HL-60/S4 treated with retinoic acid at 250 ng/mL for 4 days and 3 days (cell line): ENCODE data around the gene PDYN.

Experiments
- in situ Hi-C: fragments of 300-500 bp; cut with MboI; formaldehyde crosslinking; loops from 2 replicates; pipeline ENCODE4 v1.7.0; 2022; ENCODE audit warnings: low sequenced_read_pairs

Gene PDYN

DNA sequence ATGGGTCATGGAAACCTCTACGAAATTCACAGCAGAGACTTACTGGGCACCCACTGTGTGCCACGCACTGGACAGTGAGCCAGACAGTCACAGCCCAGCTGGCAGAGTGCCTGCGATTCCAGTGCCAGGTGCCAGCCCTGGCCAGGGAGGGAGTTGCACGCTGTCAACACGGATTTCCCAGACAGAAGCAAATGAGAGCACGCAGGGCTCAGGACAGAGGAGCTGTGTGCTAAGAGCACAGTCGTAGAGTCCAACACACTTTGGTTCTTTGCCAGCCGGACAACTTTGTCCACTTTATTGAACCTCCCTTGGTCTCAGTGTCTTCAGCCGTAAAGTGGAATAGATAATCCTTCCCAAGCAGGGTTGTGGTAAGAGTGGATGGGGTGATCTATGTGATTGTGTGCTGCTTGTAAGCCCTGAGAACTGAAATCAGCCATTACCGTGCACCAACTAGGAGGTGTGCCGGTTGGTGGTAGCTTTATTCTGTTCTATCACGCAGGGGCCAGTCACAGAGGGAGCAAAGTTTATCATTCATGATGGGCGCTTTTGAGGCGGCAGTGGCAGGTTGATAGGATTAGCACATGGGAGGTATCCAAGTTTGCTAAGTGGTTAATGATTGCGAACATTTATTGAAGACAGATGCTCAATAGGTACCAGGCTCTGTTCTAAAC, 58.0 kb downstream of the PDYN start:
- in situ Hi-C loops: no loop called here

DNA sequence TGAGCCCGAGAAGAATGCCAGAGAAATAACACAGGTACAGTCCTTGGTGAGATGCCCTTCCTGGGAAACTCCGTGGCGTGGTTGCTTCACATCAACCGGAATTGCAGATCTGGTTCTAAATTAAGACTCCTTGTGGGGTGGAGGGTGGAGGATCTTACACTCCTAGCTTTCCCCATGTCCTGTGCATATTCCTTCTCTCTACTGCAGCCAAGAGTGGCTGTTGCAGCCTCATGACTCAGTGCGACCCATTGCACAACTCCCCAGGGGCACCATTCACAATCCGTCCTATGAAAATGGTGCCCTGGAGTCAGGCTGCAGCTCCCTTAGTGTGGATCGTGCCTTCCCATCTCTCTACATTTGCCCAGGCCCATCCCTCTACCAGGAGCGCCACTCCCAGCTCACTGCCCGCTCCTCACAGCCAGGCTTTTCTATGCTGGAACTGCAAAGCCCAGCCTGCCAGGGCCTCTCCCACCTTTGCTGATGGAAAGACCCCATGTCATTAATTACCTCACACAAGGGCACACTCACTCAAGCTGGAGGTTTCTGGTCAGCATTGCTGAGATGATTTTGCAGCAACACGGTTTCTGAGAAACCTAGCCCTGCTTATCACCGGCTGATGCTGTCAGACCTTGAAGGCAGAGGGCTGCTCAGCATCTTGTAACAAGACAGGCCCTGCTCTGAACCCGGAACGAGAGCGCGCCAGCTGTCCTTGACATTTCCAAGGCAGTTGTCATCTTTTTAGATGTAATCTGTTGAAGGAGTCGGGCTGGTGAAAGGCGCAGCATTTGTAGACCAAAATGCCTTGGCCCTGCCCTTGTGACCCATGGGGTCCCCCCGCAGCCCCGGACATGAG, 58.9 kb downstream of the PDYN start:
- in situ Hi-C loops: no loop called here

DNA sequence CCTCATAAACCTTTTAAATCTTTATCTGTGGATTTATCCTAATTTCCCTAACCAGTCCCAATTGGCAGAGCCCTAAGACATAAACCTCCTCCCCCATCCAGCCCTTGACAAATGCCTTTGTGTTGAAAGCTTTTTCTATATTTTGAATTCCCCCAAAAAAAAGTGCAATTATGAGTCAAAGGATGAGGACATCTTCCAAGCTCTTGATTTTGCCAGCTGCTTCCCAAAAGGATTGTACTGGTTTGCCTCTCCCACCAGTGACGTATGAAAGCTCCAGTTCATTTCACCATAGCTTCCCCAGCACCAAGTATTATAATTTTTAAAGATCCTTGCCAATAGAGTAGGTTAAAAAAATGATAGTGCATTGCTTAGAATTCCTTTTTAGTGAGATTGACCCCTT, 59.7 kb downstream of the PDYN start:
- in situ Hi-C loops: no loop called here

DNA sequence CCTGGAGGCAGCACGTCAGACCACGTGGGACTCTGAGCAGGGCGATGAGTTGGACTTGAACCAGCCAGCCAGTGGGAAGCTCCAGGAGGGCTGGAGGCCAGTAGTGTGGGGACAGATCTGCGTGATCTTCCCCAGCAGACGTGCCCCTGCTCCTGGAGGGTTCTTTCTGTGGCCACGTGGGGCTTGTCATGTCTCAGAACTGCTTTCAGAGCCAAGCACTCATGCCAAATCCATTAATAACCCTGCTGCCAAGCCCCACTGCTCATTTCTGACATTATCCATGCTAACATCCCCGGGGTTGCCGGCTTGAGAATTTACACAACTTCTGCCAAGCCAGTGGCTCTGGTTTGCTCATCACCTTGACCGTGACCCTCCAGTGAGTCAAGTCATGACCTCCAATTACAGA, 60.4 kb downstream of the PDYN start:
- in situ Hi-C loops: no loop called here

DNA sequence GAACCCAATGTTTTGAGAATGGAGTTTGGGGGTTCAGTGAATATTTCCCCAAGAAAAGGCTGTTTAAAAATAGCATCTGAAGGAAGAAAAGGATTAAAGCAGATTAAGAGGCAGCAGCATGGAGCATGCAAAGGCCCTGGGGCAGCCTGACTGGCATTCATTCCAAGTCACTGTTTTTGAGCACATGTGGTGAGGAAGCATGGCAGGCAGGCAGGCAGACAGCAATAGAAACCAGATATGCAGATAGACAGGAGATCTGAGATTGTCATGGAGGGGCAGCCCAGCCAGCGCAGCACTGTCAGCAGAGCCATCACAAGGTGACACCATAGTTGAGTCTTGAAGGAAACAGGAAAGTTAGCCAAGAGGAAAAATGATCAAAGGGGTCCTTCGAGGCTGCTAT, 60.9 kb downstream of the PDYN start:
- in situ Hi-C loops: no loop called here

DNA sequence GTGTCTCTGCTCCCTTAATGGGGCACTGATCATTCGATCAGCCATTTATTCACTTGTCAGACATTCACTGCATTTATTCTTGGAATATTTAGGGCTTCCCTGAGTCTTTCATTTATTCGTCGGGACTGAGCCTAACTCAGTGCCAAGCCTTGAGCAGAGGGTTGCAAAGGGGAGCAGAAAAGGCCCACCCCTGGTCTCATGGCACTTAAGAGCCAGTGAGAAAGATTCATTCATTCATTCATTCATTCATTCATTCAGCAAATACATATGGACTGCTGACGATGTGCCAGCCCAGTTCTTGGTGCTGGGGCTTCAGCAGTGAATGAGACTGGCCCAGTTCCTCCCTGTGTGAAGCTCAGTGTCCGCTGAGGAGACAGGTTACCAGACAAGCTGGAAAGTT, 62.0 kb downstream of the PDYN start:
- in situ Hi-C loops: no loop called here

DNA sequence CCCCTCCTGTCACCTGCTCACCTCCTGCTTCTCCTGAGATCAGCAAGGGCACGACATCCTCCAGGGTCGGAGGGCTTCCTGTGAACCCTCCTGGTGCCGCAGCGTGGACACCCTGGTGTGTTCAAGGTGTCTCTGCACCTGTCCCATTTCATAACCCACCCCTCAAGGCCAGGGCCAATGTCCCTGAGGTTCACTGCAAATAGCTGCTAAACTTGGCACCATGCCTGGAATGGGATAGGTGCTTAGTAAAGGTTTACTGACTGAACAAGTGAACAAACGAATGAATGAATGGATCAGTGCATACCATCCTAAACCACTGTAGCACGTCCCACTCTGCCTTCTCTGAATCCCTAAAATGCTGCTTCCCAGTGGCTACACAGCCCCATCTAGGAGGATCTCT, 63.7 kb downstream of the PDYN start:
- in situ Hi-C loops: no loop called here

DNA sequence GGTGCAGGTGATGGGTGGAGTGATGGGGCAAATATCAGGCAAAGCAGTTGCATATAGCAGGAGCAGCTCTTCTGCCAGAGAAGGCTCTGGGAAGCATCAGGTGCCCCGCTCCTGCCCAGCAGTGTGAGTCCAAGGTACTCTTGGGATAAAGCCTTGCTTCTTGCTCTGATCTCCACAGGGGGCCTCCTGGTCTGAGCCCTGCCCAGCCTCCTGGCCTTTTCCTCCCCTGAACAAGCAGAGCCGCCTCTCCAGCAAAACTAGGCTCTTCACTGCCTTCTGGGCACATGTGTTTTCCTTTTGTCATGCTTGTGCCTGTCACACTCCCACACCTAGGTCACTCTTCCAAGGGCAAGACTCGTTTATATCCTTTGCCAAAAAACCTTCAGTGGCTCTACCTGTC, 64.4 kb downstream of the PDYN start:
- in situ Hi-C loops: no loop called here

DNA sequence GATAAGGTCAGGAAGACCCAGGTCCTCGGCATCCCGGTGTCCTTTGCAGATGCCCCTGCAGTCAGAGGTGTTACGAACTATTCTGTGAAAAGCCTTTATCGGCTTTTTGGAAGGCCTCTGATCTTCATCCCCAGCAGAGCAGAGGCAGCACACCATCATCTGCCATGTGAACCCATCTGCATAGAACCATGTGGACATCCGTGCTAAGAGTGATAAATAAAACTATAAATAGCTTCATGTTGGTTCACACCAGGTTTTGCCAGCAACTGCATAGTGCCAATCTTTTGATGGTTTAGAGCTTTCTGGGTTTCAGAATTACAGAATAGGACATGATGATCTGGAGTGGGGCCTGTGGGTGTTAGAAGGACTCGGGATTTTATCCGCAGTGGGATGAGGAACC, 65.1 kb downstream of the PDYN start:
- in situ Hi-C loops: no loop called here
